CD4-positive, alpha-beta T cell treated with Interleukin-17A for 1 hour (primary cell): Measurements from ENCODE around the gene SENP5.
A peak's percentile ranks its signal among the peaks of the same experiment; 100 is the strongest.
"Not testable (repeated sequence)": the region's sequence is repeated elsewhere in the genome, so short reads cannot be mapped to it uniquely, and the experiment has no call there.

Source experiments
- DNase-seq: peaks from one replicate; pipeline ENCODE4 v3.0.0-alpha.2; 2020

SENP5 gene

GRCh38 chr3:196867507-196868296, at the start of gene SENP5:
Gene SENP5, plus strand, starts transcription at chr3:196867920. Its CDS starts 17,262 bp downstream, at chr3:196885182.
- peak; percentile 89 for DNase-seq

- no peak for DNase-seq
Observed at GRCh38 chr3:196821806-196822355, 45.8 kb upstream of the SENP5 start.

- not testable (repeated sequence) for DNase-seq
Observed at GRCh38 chr3:196829651-196830050, 38.1 kb upstream of the SENP5 start.

GRCh38 chr3:196835086-196835485, 32.6 kb upstream of the SENP5 start:
- no peak for DNase-seq

- DNase-seq: not testable (repeated sequence)
Observed at GRCh38 chr3:196836626-196837025, 31.1 kb upstream of the SENP5 start.

GRCh38 chr3:196837819-196838420, 29.8 kb upstream of the SENP5 start:
- peak; percentile 80 for DNase-seq

- DNase-seq: not testable (repeated sequence)
Observed at GRCh38 chr3:196839351-196839750, 28.4 kb upstream of the SENP5 start.

GRCh38 chr3:196842567-196843434, 24.9 kb upstream of the SENP5 start:
- no peak for DNase-seq

GRCh38 chr3:196843435-196844110, 24.1 kb upstream of the SENP5 start:
- no peak for DNase-seq

- not testable (repeated sequence) for DNase-seq
Observed at GRCh38 chr3:196844235-196845219, 23.2 kb upstream of the SENP5 start.

- not testable (repeated sequence) for DNase-seq
Observed at GRCh38 chr3:196848375-196848774, 19.3 kb upstream of the SENP5 start.

- DNase-seq: no peak
Observed at GRCh38 chr3:196849180-196849741, 18.5 kb upstream of the SENP5 start.

GRCh38 chr3:196863000-196863399, 4.7 kb upstream of the SENP5 start:
- not testable (repeated sequence) for DNase-seq

- no peak for DNase-seq
Observed at GRCh38 chr3:196867155-196867506, 589 bp upstream of the SENP5 start.

- DNase-seq: peak; percentile 16
Observed at GRCh38 chr3:196868297-196868661, 559 bp downstream of the SENP5 start.

- DNase-seq: no peak
Observed at GRCh38 chr3:196872316-196872715, 4.6 kb downstream of the SENP5 start.

GRCh38 chr3:196874511-196875094, 6.9 kb downstream of the SENP5 start:
- not testable (repeated sequence) for DNase-seq

GRCh38 chr3:196875258-196875657, 7.5 kb downstream of the SENP5 start:
- DNase-seq: no peak

- DNase-seq: no peak
Observed at GRCh38 chr3:196883361-196883760, 15.6 kb downstream of the SENP5 start.

- DNase-seq: no peak
Observed at GRCh38 chr3:196886144-196886543, 18.4 kb downstream of the SENP5 start.
